Measurements from ENCODE around the gene LACC1. TPM values are rescaled to one million over a fixed set of nuclear protein-coding genes. Genes with fewer than 3 reads are reported as not detected.

LACC1 gene
- total RNA-seq, 1 experiment from 2014 or later: 4.0 TPM

DNA sequence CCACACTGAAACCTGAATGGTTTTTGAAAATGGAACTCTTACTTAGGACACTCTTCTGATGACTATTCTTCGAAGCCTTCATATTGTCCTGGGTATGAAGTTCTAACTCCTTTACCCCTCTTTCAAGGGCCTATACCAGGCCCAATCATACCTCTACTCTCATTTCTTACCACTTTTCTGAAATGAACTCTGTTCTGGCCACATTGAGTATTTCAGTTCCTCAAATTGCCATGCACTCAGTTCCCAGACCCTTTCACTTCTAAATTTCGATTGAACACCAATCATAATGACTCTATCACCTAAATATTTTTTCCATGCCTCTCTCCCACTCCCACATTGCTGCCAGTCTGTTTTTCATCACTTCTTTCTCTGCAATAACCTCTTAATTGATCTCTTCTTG lies 53.7 kb downstream of the LACC1 start:
- H3K4me3 Mint-ChIP-seq (ENCODE audit: low read depth, unreplicated experiment): no peak overlapping the region
- no peaks in the 10 kb centered on the region for H3K36me3 Mint-ChIP-seq (ENCODE audit: insufficient read depth, unreplicated experiment)
- peaks cover 8% of the 10 kb centered on the region for H3K27me3 Mint-ChIP-seq (ENCODE audit: unreplicated experiment)
- no peak overlapping the region for H3K27ac Mint-ChIP-seq (ENCODE audit: unreplicated experiment)
- intact Hi-C loops (cut with micrococcal nuclease; ENCODE audit: unreplicated experiment): no loop called here
- peaks cover 5% of the 10 kb centered on the region for H3K9me3 Mint-ChIP-seq (ENCODE audit: low read depth, unreplicated experiment)
- BruUV-seq (replicated peaks): no TSS peak
- CTCF ChIA-PET: no interaction called here
- DNase-seq: no peak
- H3K4me1 Mint-ChIP-seq (ENCODE audit: low read depth, unreplicated experiment): no peaks in the 10 kb centered on the region
- TF ChIP-seq, protein P1, sequence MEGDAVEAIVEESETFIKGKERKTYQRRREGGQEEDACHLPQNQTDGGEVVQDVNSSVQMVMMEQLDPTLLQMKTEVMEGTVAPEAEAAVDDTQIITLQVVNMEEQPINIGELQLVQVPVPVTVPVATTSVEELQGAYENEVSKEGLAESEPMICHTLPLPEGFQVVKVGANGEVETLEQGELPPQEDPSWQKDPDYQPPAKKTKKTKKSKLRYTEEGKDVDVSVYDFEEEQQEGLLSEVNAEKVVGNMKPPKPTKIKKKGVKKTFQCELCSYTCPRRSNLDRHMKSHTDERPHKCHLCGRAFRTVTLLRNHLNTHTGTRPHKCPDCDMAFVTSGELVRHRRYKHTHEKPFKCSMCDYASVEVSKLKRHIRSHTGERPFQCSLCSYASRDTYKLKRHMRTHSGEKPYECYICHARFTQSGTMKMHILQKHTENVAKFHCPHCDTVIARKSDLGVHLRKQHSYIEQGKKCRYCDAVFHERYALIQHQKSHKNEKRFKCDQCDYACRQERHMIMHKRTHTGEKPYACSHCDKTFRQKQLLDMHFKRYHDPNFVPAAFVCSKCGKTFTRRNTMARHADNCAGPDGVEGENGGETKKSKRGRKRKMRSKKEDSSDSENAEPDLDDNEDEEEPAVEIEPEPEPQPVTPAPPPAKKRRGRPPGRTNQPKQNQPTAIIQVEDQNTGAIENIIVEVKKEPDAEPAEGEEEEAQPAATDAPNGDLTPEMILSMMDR (IDR thresholded peaks at IDR 0.05; ENCODE audit: unreplicated experiment): no peak

- H3K4me1 Mint-ChIP-seq (ENCODE audit: low read depth, unreplicated experiment): no peaks in the 10 kb centered on the region
- no TSS peak for BruUV-seq (replicated peaks)
- TF ChIP-seq, protein P1 (IDR thresholded peaks at IDR 0.05; ENCODE audit: unreplicated experiment): no peak
- no peak for DNase-seq
- H3K4me3 Mint-ChIP-seq (ENCODE audit: low read depth, unreplicated experiment): no peak overlapping the region
- peaks cover 5% of the 10 kb centered on the region for H3K9me3 Mint-ChIP-seq (ENCODE audit: low read depth, unreplicated experiment)
- no peaks in the 10 kb centered on the region for H3K36me3 Mint-ChIP-seq (ENCODE audit: insufficient read depth, unreplicated experiment)
- intact Hi-C loops (cut with micrococcal nuclease; ENCODE audit: unreplicated experiment): no loop called here
- peaks cover 8% of the 10 kb centered on the region for H3K27me3 Mint-ChIP-seq (ENCODE audit: unreplicated experiment)
- CTCF ChIA-PET: no interaction called here
- H3K27ac Mint-ChIP-seq (ENCODE audit: unreplicated experiment): no peak overlapping the region
Observed at GRCh38 chr13:43934273-43934672, 54.6 kb downstream of the LACC1 start.

GRCh38 chr13:43935878-43936277 lies 56.2 kb downstream of the LACC1 start:
- TF ChIP-seq, protein P1 (IDR thresholded peaks at IDR 0.05; ENCODE audit: unreplicated experiment): no peak
- DNase-seq: no peak
- no peak overlapping the region for H3K27ac Mint-ChIP-seq (ENCODE audit: unreplicated experiment)
- peaks cover 8% of the 10 kb centered on the region for H3K27me3 Mint-ChIP-seq (ENCODE audit: unreplicated experiment)
- intact Hi-C loops (cut with micrococcal nuclease; ENCODE audit: unreplicated experiment): no loop called here
- no TSS peak for BruUV-seq (replicated peaks)
- no peaks in the 10 kb centered on the region for H3K36me3 Mint-ChIP-seq (ENCODE audit: insufficient read depth, unreplicated experiment)
- no peak overlapping the region for H3K4me3 Mint-ChIP-seq (ENCODE audit: low read depth, unreplicated experiment)
- H3K4me1 Mint-ChIP-seq (ENCODE audit: low read depth, unreplicated experiment): no peaks in the 10 kb centered on the region
- CTCF ChIA-PET: no interaction called here
- H3K9me3 Mint-ChIP-seq (ENCODE audit: low read depth, unreplicated experiment): peaks cover 5% of the 10 kb centered on the region

DNA sequence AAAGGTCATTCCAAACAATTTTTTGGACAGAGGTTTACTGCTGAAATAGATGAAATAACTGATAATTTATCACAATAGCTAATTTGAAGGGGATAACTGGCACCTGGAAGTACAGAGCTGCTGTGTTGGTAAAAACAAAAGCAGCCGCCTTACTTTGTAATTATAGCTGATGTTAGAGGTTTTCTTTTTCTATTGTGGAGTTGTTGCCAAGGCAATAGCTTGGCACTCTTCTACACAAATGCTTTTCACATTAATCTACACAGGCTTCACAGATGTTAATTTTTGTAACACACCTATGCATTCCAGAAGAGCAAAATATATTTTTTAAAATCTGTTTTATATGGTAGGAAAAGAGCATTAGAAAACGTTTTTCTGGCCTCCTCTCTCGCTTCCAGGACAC lies 56.9 kb downstream of the LACC1 start:
- no peak for DNase-seq
- H3K4me1 Mint-ChIP-seq (ENCODE audit: low read depth, unreplicated experiment): no peaks in the 10 kb centered on the region

More for the DNA sequence above, 56.9 kb downstream of the LACC1 start:
- intact Hi-C loops (cut with micrococcal nuclease; ENCODE audit: unreplicated experiment): no loop called here
- Mint-ChIP-seq H3K27ac (ENCODE audit: unreplicated experiment) (no peak overlapping the region), H3K4me3 (ENCODE audit: low read depth, unreplicated experiment) (no peak overlapping the region), H3K27me3 (ENCODE audit: unreplicated experiment) (peaks cover 8% of the 10 kb centered on the region), H3K9me3 (ENCODE audit: low read depth, unreplicated experiment) (peaks cover 5% of the 10 kb centered on the region), H3K36me3 (ENCODE audit: insufficient read depth, unreplicated experiment) (no peaks in the 10 kb centered on the region)
- no TSS peak for BruUV-seq (replicated peaks)
- TF ChIP-seq, protein P1 (IDR thresholded peaks at IDR 0.05; ENCODE audit: unreplicated experiment): no peak
- CTCF ChIA-PET: no interaction called here
